ENCODE results near the gene SHKBP1. TPM values are rescaled to one million over a fixed set of nuclear protein-coding genes. Genes with fewer than 3 reads are reported as not detected.

Gene SHKBP1
- total RNA-seq, 1 experiment from 2014 or later: 16.2 TPM

- no peak for DNase-seq (ENCODE audit: low read depth in 1 of 2, low spot score in 2 of 2)
- no peaks in the 10 kb centered on the region for H3K36me3 ChIP-seq
- H3K4me1 ChIP-seq (replicated peaks): peaks cover 29% of the 10 kb centered on the region
- no peaks in the 10 kb centered on the region for H3K9me3 ChIP-seq (replicated peaks)
- no peak overlapping the region for H3K27ac ChIP-seq
- no peak overlapping the region for H3K4me3 ChIP-seq
- peaks cover 39% of the 10 kb centered on the region for H3K27me3 ChIP-seq (replicated peaks)
These were observed 20.1 kb downstream of the SHKBP1 start for GRCh38 chr19:40596608-40597328.

GRCh38 chr19:40597329-40597838 lies 20.7 kb downstream of the SHKBP1 start:
- H3K4me1 ChIP-seq (replicated peaks): peaks cover 35% of the 10 kb centered on the region
- no peak overlapping the region for H3K4me3 ChIP-seq
- no peak overlapping the region for H3K27ac ChIP-seq

GRCh38 chr19:40598121-40598917 lies 21.6 kb downstream of the SHKBP1 start:
- H3K4me3 ChIP-seq: no peak overlapping the region
- peak; percentile 86 to 90 for DNase-seq (ENCODE audit: low read depth in 1 of 2, low spot score in 2 of 2)
- H3K9me3 ChIP-seq (replicated peaks): no peaks in the 10 kb centered on the region
- no peaks in the 10 kb centered on the region for H3K36me3 ChIP-seq
- H3K27ac ChIP-seq: no peak overlapping the region
- peaks cover 44% of the 10 kb centered on the region for H3K4me1 ChIP-seq (replicated peaks)
- H3K27me3 ChIP-seq (replicated peaks): peaks cover 40% of the 10 kb centered on the region

More at GRCh38 chr19:40597329-40597838, 20.7 kb downstream of the SHKBP1 start:
- no peak for DNase-seq (ENCODE audit: low read depth in 1 of 2, low spot score in 2 of 2)
- Histone ChIP-seq H3K9me3 (replicated peaks) (no peaks in the 10 kb centered on the region), H3K27me3 (replicated peaks) (peaks cover 40% of the 10 kb centered on the region), H3K36me3 (no peaks in the 10 kb centered on the region)

- no peak for DNase-seq (ENCODE audit: low read depth in 1 of 2, low spot score in 2 of 2)
- Histone ChIP-seq H3K4me3 (no peak overlapping the region), H3K4me1 (replicated peaks) (peaks cover 50% of the 10 kb centered on the region), H3K27me3 (replicated peaks) (peaks cover 40% of the 10 kb centered on the region), H3K9me3 (replicated peaks) (no peaks in the 10 kb centered on the region), H3K27ac (no peak overlapping the region), H3K36me3 (no peaks in the 10 kb centered on the region)
These were observed 22.2 kb downstream of the SHKBP1 start for GRCh38 chr19:40598918-40599307.

- H3K4me3 ChIP-seq: no peak overlapping the region
- H3K9me3 ChIP-seq (replicated peaks): no peaks in the 10 kb centered on the region
These were observed 22.7 kb downstream of the SHKBP1 start for GRCh38 chr19:40599331-40599901.

GRCh38 chr19:40599902-40600569 lies 23.4 kb downstream of the SHKBP1 start:
- H3K9me3 ChIP-seq (replicated peaks): no peaks in the 10 kb centered on the region
- H3K27ac ChIP-seq: no peak overlapping the region
- H3K4me3 ChIP-seq: no peak overlapping the region
- H3K4me1 ChIP-seq (replicated peaks): peaks cover 53% of the 10 kb centered on the region
- no peaks in the 10 kb centered on the region for H3K36me3 ChIP-seq
- no peak for DNase-seq (ENCODE audit: low read depth in 1 of 2, low spot score in 2 of 2)
- H3K27me3 ChIP-seq (replicated peaks): peaks cover 40% of the 10 kb centered on the region

More at GRCh38 chr19:40599331-40599901, 22.7 kb downstream of the SHKBP1 start:
- no peak overlapping the region for H3K27ac ChIP-seq
- H3K36me3 ChIP-seq: no peaks in the 10 kb centered on the region
- peaks cover 53% of the 10 kb centered on the region for H3K4me1 ChIP-seq (replicated peaks)
- DNase-seq (ENCODE audit: low read depth in 1 of 2, low spot score in 2 of 2): no peak
- H3K27me3 ChIP-seq (replicated peaks): peaks cover 40% of the 10 kb centered on the region

- Histone ChIP-seq H3K4me3 (no peak overlapping the region), H3K4me1 (replicated peaks) (peaks cover 58% of the 10 kb centered on the region), H3K27me3 (replicated peaks) (peaks cover 40% of the 10 kb centered on the region), H3K9me3 (replicated peaks) (no peaks in the 10 kb centered on the region), H3K27ac (no peak overlapping the region), H3K36me3 (no peaks in the 10 kb centered on the region)
- DNase-seq (ENCODE audit: low read depth in 1 of 2, low spot score in 2 of 2): no peak
These were observed 24.0 kb downstream of the SHKBP1 start for GRCh38 chr19:40600570-40601133.

- Histone ChIP-seq H3K27ac (no peak within 1 kb of the TSS), H3K27me3 (replicated peaks) (peaks cover 40% of the 10 kb centered on the region), H3K9me3 (replicated peaks) (no peaks in the 10 kb centered on the region), H3K36me3 (no peaks in the 10 kb centered on the region), H3K4me1 (replicated peaks) (peaks cover 62% of the 10 kb centered on the region), H3K4me3 (peak within 1 kb of the TSS; percentile 33)
- no peak for DNase-seq (ENCODE audit: low read depth in 1 of 2, low spot score in 2 of 2)
These were observed 24.7 kb downstream of the SHKBP1 start, which contains the start of gene LTBP4 for GRCh38 chr19:40601134-40601974. Gene LTBP4 (plus strand): TSS chr19:40601369. CDS start chr19:40601388, 19 bp downstream.

GRCh38 chr19:40603071-40603388 lies 26.4 kb downstream of the SHKBP1 start:
- no peak for DNase-seq (ENCODE audit: low read depth in 1 of 2, low spot score in 2 of 2)
- Histone ChIP-seq H3K4me1 (replicated peaks) (peaks cover 53% of the 10 kb centered on the region), H3K27ac (no peak overlapping the region), H3K36me3 (no peaks in the 10 kb centered on the region), H3K4me3 (no peak overlapping the region), H3K9me3 (replicated peaks) (no peaks in the 10 kb centered on the region), H3K27me3 (replicated peaks) (peaks cover 29% of the 10 kb centered on the region)

- peak; percentile 91 to 96 for DNase-seq (ENCODE audit: low read depth in 1 of 2, low spot score in 2 of 2)
- Histone ChIP-seq H3K9me3 (replicated peaks) (no peaks in the 10 kb centered on the region), H3K4me3 (peak overlapping the region; percentile 36), H3K27me3 (replicated peaks) (peaks cover 29% of the 10 kb centered on the region), H3K4me1 (replicated peaks) (peaks cover 48% of the 10 kb centered on the region), H3K36me3 (no peaks in the 10 kb centered on the region), H3K27ac (no peak overlapping the region)
These were observed 26.9 kb downstream of the SHKBP1 start for GRCh38 chr19:40603389-40604170.

- Histone ChIP-seq H3K9me3 (replicated peaks) (no peaks in the 10 kb centered on the region), H3K4me1 (replicated peaks) (peaks cover 49% of the 10 kb centered on the region), H3K36me3 (no peaks in the 10 kb centered on the region), H3K27ac (no peak overlapping the region), H3K27me3 (replicated peaks) (peaks cover 24% of the 10 kb centered on the region), H3K4me3 (peak overlapping the region; percentile 36)
- no peak for DNase-seq (ENCODE audit: low read depth in 1 of 2, low spot score in 2 of 2)
These were observed 27.5 kb downstream of the SHKBP1 start for GRCh38 chr19:40604171-40604646.
